Endothelial cell (in vitro differentiated cells): ENCODE data around the gene MLLT6. TPM values are rescaled to one million over a fixed set of nuclear protein-coding genes. Genes with fewer than 3 reads are reported as not detected.

ENCODE experiments used
- DNase-seq: peaks from one replicate; pipeline ENCODE4 v3.0.0; 2021; ENCODE audit warnings: low spot score
- H3K27ac Mint-ChIP-seq: one replicate; pipeline ENCODE4 v1.8.0; 2021; ENCODE audit warnings: mixed read lengths, inconsistent platforms; ENCODE audit not compliant: unreplicated experiment
- H3K27me3 Mint-ChIP-seq: one replicate; pipeline ENCODE4 v1.8.0; 2021; ENCODE audit warnings: mild to moderate bottlenecking, moderate library complexity, mixed read lengths, inconsistent platforms; ENCODE audit not compliant: unreplicated experiment
- H3K36me3 Mint-ChIP-seq: one replicate; pipeline ENCODE4 v1.8.0; 2021; ENCODE audit warnings: mild to moderate bottlenecking, low read depth, mixed read lengths, inconsistent platforms; ENCODE audit not compliant: unreplicated experiment
- H3K4me1 Mint-ChIP-seq: one replicate; pipeline ENCODE4 v1.8.0; 2021; ENCODE audit warnings: mild to moderate bottlenecking, mixed read lengths, inconsistent platforms; ENCODE audit not compliant: unreplicated experiment
- H3K4me3 Mint-ChIP-seq: one replicate; pipeline ENCODE4 v1.8.0; 2021; ENCODE audit warnings: mild to moderate bottlenecking, mixed read lengths, inconsistent platforms; ENCODE audit not compliant: unreplicated experiment
- H3K9me3 Mint-ChIP-seq: one replicate; pipeline ENCODE4 v1.8.0; 2021; ENCODE audit warnings: mixed read lengths, inconsistent platforms; ENCODE audit not compliant: unreplicated experiment
- CTCF ChIP-seq: fragments of 200-600 bp; sonication (generic); IDR thresholded peaks from one replicate; pipeline ENCODE4 v1.5.0; 2021; ENCODE audit warnings: antibody characterized with exemption; ENCODE audit not compliant: unreplicated experiment
- microRNA-seq: library from miRNA; unstranded; fragments of <30 nt; microRNA quantifications from one replicate; pipeline ENCODE4, GENCODE V29; 2020; ENCODE audit not compliant: unreplicated experiment
- total RNA-seq: library from RNA; stranded (reverse); fragmentation: NEBNext Ultra II Directional; extraction: Animal tissue kit (Norgen Biotek cat#: 25700); gene quantifications from one replicate; pipeline ENCODE4 v1.2.1, GENCODE V29; 2021; ENCODE audit not compliant: unreplicated experiment

MLLT6 gene
- total RNA-seq, 1 donor from 2014 or later, result 33.8 TPM

DNA sequence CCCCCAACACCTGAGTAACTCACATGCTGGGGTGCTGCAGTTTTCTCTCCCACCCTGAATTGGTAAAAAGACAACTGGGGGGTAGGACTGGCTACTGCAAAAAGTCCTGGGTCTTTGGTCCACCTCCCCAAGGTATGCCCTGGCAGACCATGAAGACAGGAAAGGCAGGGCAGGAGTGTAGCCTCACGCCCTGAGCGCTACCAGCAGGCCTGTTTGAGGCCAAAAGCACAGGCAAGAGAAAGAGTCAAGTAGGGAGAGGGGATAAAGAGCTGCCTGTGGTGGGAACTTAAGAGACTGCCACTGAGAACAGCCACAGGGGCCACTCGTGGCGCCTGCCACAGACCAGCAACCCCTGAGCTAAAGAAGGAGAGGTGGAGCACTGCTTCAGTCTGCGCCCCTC, 61.3 kb downstream of the MLLT6 start:
- no peak for TF ChIP-seq CTCF
- no peak overlapping the region for H3K4me3 Mint-ChIP-seq
- no peak for DNase-seq
- peaks cover 2% of the 10 kb centered on the region for H3K27me3 Mint-ChIP-seq
- no peaks in the 10 kb centered on the region for H3K9me3 Mint-ChIP-seq
- no peak overlapping the region for H3K27ac Mint-ChIP-seq
- peaks cover 7% of the 10 kb centered on the region for H3K4me1 Mint-ChIP-seq
- H3K36me3 Mint-ChIP-seq, result peaks cover 50% of the 10 kb centered on the region

GRCh38 chr17:38768417-38768816, 63.3 kb downstream of the MLLT6 start:
- DNase-seq, result no peak
- Mint-ChIP-seq H3K27me3 (peaks cover 5% of the 10 kb centered on the region), H3K27ac (peak overlapping the region; percentile 52), H3K9me3 (no peaks in the 10 kb centered on the region), H3K4me1 (peaks cover 5% of the 10 kb centered on the region), H3K36me3 (peaks cover 55% of the 10 kb centered on the region), H3K4me3 (no peak overlapping the region)
- TF ChIP-seq CTCF, result no peak

DNA sequence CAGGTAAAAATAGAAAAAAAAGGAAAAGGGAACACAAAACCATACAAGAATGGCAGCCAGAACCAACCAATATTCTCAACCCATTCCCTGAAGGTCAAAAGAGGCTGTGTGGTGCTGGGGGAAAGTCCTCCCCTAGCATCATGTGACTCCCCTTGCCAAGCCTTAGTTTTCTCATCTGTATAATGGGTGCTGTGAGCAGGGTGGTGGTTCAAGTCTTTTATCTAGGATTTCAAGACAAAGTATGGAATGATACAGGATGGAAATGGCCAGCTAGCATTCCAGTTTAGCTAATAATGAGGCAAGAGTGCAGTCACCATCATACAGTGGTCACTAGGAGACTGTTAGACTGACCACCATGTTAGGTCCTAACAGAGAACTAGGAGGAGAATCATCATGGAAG, 68.2 kb downstream of the MLLT6 start:
- H3K27me3 Mint-ChIP-seq, result peaks cover 6% of the 10 kb centered on the region
- H3K4me1 Mint-ChIP-seq, result peaks cover 3% of the 10 kb centered on the region
- H3K4me3 Mint-ChIP-seq, result peak overlapping the region; percentile 23
- peaks cover 41% of the 10 kb centered on the region for H3K36me3 Mint-ChIP-seq
- no peak for TF ChIP-seq CTCF
- H3K27ac Mint-ChIP-seq, result no peak overlapping the region
- DNase-seq, result no peak
- no peaks in the 10 kb centered on the region for H3K9me3 Mint-ChIP-seq

- Mint-ChIP-seq H3K9me3 (no peaks in the 10 kb centered on the region), H3K36me3 (peaks cover 48% of the 10 kb centered on the region), H3K27ac (no peak overlapping the region), H3K4me1 (no peaks in the 10 kb centered on the region), H3K27me3 (peaks cover 7% of the 10 kb centered on the region), H3K4me3 (peak overlapping the region; percentile 51)
- no peak for DNase-seq
- TF ChIP-seq CTCF, result no peak
Observed at GRCh38 chr17:38777641-38778250, 72.7 kb downstream of the MLLT6 start.

Small RNA genes within 50 kb of the gene (microRNA-seq; reads per million reads assigned to microRNA genes)
- 0.42 reads per million for gene MIR4726
- 0.42 reads per million for gene MIR4734

Other genes starting within 250 kb of the MLLT6 start
- 0.59 TPM for gene SRCIN1, start 99.3 kb upstream of the MLLT6 start, total RNA-seq
- gene EPOP, start 30.3 kb upstream of the MLLT6 start, total RNA-seq, result 1.3 TPM
- gene CISD3, start 25.1 kb downstream of the MLLT6 start, total RNA-seq, result 17.0 TPM
- 79.4 TPM for gene PCGF2, start 43.1 kb downstream of the MLLT6 start, total RNA-seq
- gene PSMB3, start 47.5 kb downstream of the MLLT6 start, total RNA-seq, result 175 TPM
- gene PIP4K2B, start 94.3 kb downstream of the MLLT6 start, total RNA-seq, result 91.7 TPM
- gene CWC25, start 120.0 kb downstream of the MLLT6 start, total RNA-seq, result 18.1 TPM
- gene RPL23, start 148.4 kb downstream of the MLLT6 start, total RNA-seq, result 2,464 TPM
- 146 TPM for gene LASP1, start 164.8 kb downstream of the MLLT6 start, total RNA-seq